ENCODE results near the gene TAL1.

Gene TAL1

GRCh38 chr1:47257224-47257623 lies 25.2 kb upstream of the TAL1 start (continued):
- TF ChIP-seq, protein P1, sequence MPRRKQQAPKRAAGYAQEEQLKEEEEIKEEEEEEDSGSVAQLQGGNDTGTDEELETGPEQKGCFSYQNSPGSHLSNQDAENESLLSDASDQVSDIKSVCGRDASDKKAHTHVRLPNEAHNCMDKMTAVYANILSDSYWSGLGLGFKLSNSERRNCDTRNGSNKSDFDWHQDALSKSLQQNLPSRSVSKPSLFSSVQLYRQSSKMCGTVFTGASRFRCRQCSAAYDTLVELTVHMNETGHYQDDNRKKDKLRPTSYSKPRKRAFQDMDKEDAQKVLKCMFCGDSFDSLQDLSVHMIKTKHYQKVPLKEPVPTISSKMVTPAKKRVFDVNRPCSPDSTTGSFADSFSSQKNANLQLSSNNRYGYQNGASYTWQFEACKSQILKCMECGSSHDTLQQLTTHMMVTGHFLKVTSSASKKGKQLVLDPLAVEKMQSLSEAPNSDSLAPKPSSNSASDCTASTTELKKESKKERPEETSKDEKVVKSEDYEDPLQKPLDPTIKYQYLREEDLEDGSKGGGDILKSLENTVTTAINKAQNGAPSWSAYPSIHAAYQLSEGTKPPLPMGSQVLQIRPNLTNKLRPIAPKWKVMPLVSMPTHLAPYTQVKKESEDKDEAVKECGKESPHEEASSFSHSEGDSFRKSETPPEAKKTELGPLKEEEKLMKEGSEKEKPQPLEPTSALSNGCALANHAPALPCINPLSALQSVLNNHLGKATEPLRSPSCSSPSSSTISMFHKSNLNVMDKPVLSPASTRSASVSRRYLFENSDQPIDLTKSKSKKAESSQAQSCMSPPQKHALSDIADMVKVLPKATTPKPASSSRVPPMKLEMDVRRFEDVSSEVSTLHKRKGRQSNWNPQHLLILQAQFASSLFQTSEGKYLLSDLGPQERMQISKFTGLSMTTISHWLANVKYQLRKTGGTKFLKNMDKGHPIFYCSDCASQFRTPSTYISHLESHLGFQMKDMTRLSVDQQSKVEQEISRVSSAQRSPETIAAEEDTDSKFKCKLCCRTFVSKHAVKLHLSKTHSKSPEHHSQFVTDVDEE (CRISPR knock-in tag; IDR thresholded peaks at IDR 0.05) = no peak

GRCh38 chr1:47252795-47253194 lies 20.8 kb upstream of the TAL1 start:
- no peak for ATAC-seq
- no peak for TF ChIP-seq GLIS3 (CRISPR knock-in tag; IDR thresholded peaks at IDR 0.05)
- TF ChIP-seq ISL1 (CRISPR knock-in tag; IDR thresholded peaks at IDR 0.05) = no peak
- TF ChIP-seq OSR1 (CRISPR knock-in tag; IDR thresholded peaks at IDR 0.05) = no peak
- TF ChIP-seq ZNF8 (CRISPR knock-in tag; IDR thresholded peaks at IDR 0.05) = no peak
- no peak for TF ChIP-seq BACH2 (CRISPR knock-in tag; IDR thresholded peaks at IDR 0.05; ENCODE audit: borderline replicate concordance)
- no peak for TF ChIP-seq ARNTL (CRISPR knock-in tag; IDR thresholded peaks at IDR 0.05; ENCODE audit: borderline replicate concordance, low read depth)
- TF ChIP-seq ZFP3 (CRISPR knock-in tag; IDR thresholded peaks at IDR 0.05) = no peak
- no peak for TF ChIP-seq ZNF565 (CRISPR knock-in tag; conservative IDR thresholded peaks at IDR 0.05; ENCODE audit: low read depth)
- no peak for TF ChIP-seq SNAI2 (CRISPR knock-in tag; IDR thresholded peaks at IDR 0.05)
- TF ChIP-seq, protein P2, sequence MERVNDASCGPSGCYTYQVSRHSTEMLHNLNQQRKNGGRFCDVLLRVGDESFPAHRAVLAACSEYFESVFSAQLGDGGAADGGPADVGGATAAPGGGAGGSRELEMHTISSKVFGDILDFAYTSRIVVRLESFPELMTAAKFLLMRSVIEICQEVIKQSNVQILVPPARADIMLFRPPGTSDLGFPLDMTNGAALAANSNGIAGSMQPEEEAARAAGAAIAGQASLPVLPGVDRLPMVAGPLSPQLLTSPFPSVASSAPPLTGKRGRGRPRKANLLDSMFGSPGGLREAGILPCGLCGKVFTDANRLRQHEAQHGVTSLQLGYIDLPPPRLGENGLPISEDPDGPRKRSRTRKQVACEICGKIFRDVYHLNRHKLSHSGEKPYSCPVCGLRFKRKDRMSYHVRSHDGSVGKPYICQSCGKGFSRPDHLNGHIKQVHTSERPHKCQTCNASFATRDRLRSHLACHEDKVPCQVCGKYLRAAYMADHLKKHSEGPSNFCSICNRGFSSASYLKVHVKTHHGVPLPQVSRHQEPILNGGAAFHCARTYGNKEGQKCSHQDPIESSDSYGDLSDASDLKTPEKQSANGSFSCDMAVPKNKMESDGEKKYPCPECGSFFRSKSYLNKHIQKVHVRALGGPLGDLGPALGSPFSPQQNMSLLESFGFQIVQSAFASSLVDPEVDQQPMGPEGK (CRISPR knock-in tag; IDR thresholded peaks at IDR 0.05; ENCODE audit: borderline replicate concordance) = no peak
- TF ChIP-seq ZC3H10 (CRISPR knock-in tag; IDR thresholded peaks at IDR 0.05) = no peak
- no peak for TF ChIP-seq RARB (CRISPR knock-in tag; IDR thresholded peaks at IDR 0.05)

DNA sequence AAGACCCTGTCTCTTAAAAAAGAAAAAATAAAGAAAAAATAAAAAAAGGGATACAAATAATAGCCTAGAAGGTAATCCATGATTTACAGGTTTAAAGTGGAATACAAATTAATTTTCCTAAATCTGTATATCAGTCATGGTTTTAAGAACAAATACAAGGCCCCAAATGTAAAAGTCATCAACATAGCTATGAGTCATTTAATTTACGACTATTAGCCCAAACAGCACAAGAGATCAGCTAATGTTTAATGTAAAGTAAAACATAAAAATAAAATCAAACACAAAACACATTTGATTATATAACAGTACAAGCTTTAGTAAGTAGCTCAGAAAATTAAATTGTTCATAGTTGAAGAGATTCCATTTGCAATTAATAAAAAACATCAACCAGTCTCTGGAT lies 20.3 kb upstream of the TAL1 start:
- ATAC-seq = no peak
- TF ChIP-seq TOX (CRISPR knock-in tag; IDR thresholded peaks at IDR 0.05; ENCODE audit: borderline replicate concordance) (no peak), ISL1 (CRISPR knock-in tag; IDR thresholded peaks at IDR 0.05) (no peak), ZFP30 (CRISPR knock-in tag; IDR thresholded peaks at IDR 0.05) (no peak), ZFP3 (CRISPR knock-in tag; IDR thresholded peaks at IDR 0.05) (no peak), CSDC2 (CRISPR knock-in tag; IDR thresholded peaks at IDR 0.05) (no peak), ESRRG (CRISPR knock-in tag; IDR thresholded peaks at IDR 0.05) (no peak), BACH2 (CRISPR knock-in tag; IDR thresholded peaks at IDR 0.05; ENCODE audit: borderline replicate concordance) (no peak)
- TF ChIP-seq, protein P1 (CRISPR knock-in tag; IDR thresholded peaks at IDR 0.05) = no peak

- TF ChIP-seq CSRNP3 (CRISPR knock-in tag; IDR thresholded peaks at IDR 0.05) = no peak
- no peak for TF ChIP-seq OSR1 (CRISPR knock-in tag; IDR thresholded peaks at IDR 0.05)
- TF ChIP-seq RARB (CRISPR knock-in tag; IDR thresholded peaks at IDR 0.05) = no peak
- no peak for TF ChIP-seq CREB5 (CRISPR knock-in tag; IDR thresholded peaks at IDR 0.05; ENCODE audit: low read depth)
- TF ChIP-seq ZFP3 (CRISPR knock-in tag; IDR thresholded peaks at IDR 0.05) = no peak
- no peak for TF ChIP-seq BACH2 (CRISPR knock-in tag; IDR thresholded peaks at IDR 0.05; ENCODE audit: borderline replicate concordance)
- no peak for TF ChIP-seq ZC3H10 (CRISPR knock-in tag; IDR thresholded peaks at IDR 0.05)
- TF ChIP-seq SNAI2 (CRISPR knock-in tag; IDR thresholded peaks at IDR 0.05) = no peak
- TF ChIP-seq ISL1 (CRISPR knock-in tag; IDR thresholded peaks at IDR 0.05) = no peak
- ATAC-seq = no peak
These were observed 17.7 kb upstream of the TAL1 start for GRCh38 chr1:47249755-47250154.
